ENCODE results near the gene SLC7A4.

Gene SLC7A4

DNA sequence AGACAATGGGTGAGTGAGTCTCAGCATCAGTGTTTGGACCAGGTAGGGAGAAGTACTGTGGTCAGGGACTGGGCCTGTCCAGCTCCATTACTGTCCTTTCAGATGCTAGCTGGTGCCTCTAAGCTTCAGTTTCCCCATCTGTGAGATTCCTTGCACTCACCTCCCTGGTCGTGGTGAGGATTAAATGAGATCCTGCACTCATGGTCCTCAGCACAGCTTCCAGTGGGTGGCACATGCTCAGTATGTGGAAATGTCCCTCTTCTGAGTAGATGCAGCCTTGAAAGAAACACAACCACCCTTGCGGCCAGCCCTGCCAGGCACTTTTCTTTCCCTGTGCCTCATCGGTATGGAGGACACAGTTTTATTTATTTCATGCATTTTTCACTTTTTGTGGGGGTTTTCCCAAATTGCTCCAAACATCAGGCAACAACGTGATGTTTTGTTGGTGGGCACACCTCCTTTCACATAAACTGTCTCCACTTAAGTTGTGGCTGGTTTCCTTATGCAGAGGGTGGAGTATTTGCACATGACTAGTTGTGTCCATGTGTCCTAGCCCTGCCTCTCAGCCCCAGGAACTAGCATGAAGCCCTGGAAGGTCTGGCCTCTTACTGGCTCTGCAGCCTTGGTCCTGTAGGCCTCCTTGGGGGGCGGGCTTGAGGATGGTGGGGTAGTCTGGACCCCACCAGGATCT lies 49.1 kb downstream of the SLC7A4 start:
- no peak for DNase-seq

GRCh38 chr22:20982563-20982882 lies 49.8 kb downstream of the SLC7A4 start:
- DNase-seq: no peak

- peak; percentile 88 for DNase-seq
Observed at GRCh38 chr22:20981787-20982562, 50.4 kb downstream of the SLC7A4 start, which contains the start of gene LZTR1. Gene LZTR1 (plus strand): TSS chr22:20982297. CDS start chr22:20982372, 75 bp downstream.

- no peak for DNase-seq
Observed at GRCh38 chr22:20980938-20981722, 51.2 kb downstream of the SLC7A4 start.

GRCh38 chr22:20980523-20980922 lies 51.8 kb downstream of the SLC7A4 start:
- no peak for DNase-seq

GRCh38 chr22:20979940-20980453 lies 52.4 kb downstream of the SLC7A4 start:
- DNase-seq: no peak

GRCh38 chr22:20979243-20979809 lies 53.0 kb downstream of the SLC7A4 start:
- DNase-seq: no peak
